IPS-NIHi7 (cell line): Measurements from ENCODE around the gene DNAJB1.
A peak's percentile ranks its signal among the peaks of the same experiment; 100 is the strongest.

Experiments
- DNase-seq: peaks from one replicate; pipeline ENCODE4 v3.0.0; 2012; ENCODE audit warnings: mixed read lengths; ENCODE audit errors: extremely low spot score

DNAJB1 gene

GRCh38 chr19:14473073-14473977, 44.9 kb downstream of the DNAJB1 start:
- DNase-seq, result no peak

- peak; percentile 91 for DNase-seq
Observed at GRCh38 chr19:14472202-14472938, 45.8 kb downstream of the DNAJB1 start.

DNA sequence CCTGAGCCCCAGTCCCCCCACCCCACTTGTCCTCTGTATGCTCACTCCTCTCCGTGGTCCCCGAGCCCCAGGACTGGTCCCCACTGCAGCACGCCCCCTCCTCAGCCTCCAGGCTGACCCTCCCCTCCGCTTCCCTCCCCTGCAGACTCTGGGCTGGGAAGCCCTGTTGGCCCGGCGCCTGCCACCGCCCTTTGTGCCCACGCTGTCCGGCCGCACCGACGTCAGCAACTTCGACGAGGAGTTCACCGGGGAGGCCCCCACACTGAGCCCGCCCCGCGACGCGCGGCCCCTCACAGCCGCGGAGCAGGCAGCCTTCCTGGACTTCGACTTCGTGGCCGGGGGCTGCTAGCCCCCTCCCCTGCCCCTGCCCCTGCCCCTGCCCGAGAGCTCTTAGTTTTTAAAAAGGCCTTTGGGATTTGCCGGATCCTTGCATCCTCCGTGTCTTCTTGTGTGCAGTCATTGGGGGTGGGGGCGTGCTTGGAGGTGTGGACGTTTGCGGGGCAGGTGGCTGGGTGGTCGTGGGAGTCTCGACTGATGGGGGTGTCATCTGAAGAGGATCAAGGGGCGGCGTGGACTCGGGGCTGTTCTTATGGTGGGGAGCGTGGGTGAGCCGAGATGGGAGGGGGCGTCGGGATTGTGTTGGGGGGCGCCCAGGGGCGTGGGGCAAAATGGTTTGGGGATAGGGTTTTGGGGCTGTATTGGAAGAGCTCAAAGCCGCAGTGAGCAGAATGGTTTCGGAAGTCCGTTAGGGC, 46.6 kb downstream of the DNAJB1 start:
- DNase-seq, result no peak

- no peak for DNase-seq
Observed at GRCh38 chr19:14470031-14470876, 47.9 kb downstream of the DNAJB1 start.

- no peak for DNase-seq
Observed at GRCh38 chr19:14467816-14468215, 50.4 kb downstream of the DNAJB1 start.

- peak; percentile 8 for DNase-seq
Observed at GRCh38 chr19:14467391-14467790, 50.8 kb downstream of the DNAJB1 start.
